ENCODE measurements around the gene PUM2.

GRCh38 chr2:20352230-20352578 lies 1.6 kb upstream of the PUM2 start:
- TF ChIP-seq EZH2 (IDR thresholded peaks at IDR 0.05; ENCODE audit: insufficient read depth, poor library complexity, severe bottlenecking) (no peak), EZH2phosphoT487 (IDR thresholded peaks at IDR 0.05; ENCODE audit: insufficient read depth, low read depth) (no peak)

Measured in GM23248 (cell line).